Gastrocnemius medialis (tissue), 4 donors: Measurements from ENCODE around the gene ATP6V1B1.

Experiments used
- POLR2A ChIP-seq, 2 donors: fragments of 450-650 bp; IDR thresholded peaks; one replicate each; pipeline ENCODE4 v1.6.1; 2017; ENCODE audit warnings: antibody characterized with exemption in 2 of 2, mild to moderate bottlenecking in 2 of 2, moderate library complexity in 2 of 2
- TF ChIP-seq, protein P1 (sequence below), 5 experiments: fragments of 450-650 bp in 3 of 5; fragments of 200-600 bp in 2 of 5; sonication (generic) in 2 of 5; IDR thresholded peaks in 4 of 5; conservative IDR thresholded peaks in 1 of 5; 1 replicate in 4 of 5; 2 replicates in 1 of 5; pipeline ENCODE4 v1.5.1; 2016 to 2019; ENCODE audit warnings: antibody characterized with exemption in 5 of 5, mild to moderate bottlenecking in 3 of 5, moderate library complexity in 3 of 5

DNA sequence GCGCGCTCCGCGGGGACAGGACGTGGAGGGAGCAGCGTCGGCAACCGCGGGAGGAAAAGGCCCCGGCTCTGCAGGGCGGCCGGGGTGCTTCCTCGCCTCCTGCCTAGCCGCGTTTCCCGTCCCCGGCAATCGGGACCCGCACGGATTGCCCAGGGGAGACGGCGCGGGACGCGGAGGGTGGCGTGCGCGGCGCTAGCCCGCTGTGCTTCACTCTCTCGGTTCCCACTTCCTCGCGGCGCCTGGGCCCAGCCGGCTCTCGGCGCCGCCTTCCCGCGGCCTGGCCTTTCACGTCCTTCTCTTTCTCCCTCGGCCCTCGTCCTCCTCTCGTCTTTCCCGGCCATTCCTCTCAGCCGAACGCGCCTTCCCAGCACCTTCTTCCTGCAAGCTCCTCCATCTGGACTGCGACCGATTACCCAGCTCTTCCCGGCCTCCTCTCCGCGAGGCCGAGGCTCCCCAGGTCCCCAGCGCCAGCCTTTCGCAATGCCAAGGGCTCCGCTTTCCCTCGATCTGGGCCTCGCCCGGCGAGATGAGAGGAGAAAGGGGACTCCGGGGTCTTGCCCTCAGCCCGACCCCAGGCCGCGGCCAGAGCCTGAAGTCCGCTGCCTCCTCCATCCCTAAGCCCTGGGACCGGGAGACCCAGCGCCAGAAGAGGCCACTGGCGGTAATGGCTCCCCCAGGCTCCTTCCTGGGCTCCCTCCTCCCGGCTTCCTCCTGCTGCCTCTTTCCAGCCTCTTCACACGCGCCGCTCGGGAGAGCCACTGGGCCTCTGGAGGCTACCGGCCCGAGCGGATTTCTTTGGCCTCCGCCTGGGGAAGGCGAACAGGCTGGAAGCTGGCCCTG lies 34.3 kb upstream of the ATP6V1B1 start:
- TF ChIP-seq, protein P1, sequence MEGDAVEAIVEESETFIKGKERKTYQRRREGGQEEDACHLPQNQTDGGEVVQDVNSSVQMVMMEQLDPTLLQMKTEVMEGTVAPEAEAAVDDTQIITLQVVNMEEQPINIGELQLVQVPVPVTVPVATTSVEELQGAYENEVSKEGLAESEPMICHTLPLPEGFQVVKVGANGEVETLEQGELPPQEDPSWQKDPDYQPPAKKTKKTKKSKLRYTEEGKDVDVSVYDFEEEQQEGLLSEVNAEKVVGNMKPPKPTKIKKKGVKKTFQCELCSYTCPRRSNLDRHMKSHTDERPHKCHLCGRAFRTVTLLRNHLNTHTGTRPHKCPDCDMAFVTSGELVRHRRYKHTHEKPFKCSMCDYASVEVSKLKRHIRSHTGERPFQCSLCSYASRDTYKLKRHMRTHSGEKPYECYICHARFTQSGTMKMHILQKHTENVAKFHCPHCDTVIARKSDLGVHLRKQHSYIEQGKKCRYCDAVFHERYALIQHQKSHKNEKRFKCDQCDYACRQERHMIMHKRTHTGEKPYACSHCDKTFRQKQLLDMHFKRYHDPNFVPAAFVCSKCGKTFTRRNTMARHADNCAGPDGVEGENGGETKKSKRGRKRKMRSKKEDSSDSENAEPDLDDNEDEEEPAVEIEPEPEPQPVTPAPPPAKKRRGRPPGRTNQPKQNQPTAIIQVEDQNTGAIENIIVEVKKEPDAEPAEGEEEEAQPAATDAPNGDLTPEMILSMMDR (IDR thresholded peaks at IDR 0.05 in 4 of 5, conservative IDR thresholded peaks at IDR 0.05 in 1 of 5), result no peak
- TF ChIP-seq POLR2A (IDR thresholded peaks at IDR 0.05), result no peak
